NCI-H510A (cell line): ENCODE results near the gene LENEP.
A peak's percentile ranks its signal among the peaks of the same experiment; 100 is the strongest.

Experiments
- DNase-seq: peaks from one replicate; lab custom pipeline; 2025; lab: John Stamatoyannopoulos, UW

The LENEP gene

DNA sequence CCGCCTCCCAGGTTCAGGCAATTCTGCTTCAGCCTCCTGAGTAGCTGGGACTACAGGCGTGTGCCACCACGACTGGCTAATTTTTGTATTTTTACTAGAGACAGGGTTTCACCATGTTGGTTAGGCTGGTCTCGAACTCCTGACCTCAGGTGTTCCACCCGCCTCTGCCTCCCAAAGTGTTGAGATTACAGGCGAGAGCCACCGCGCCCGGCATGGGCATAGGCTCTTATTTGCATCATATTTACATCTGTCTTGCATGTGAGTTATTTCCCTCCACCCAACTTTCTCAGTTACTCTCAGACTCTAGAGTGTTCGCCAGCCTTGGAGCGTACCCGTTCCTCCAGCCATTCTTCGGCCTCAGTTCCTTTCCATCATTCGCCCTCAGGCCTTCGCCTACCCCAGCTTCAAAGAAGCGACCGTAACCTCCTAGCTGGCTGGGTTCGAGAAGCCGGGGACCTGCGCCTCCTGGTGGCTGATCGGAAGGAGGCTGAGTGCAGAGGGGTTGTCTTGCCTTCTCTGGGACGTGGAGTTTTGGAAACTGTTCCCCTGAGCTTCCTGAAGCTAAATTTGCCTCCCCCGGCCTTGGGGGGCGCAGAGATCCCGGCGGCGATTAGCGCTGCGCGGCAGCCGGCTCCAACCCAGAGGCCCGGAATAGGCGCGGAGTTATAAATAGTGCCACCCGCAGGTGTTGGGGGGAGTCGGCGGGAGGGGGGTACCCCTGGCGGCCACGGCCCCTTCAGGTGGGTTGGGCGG is 5.6 kb downstream of the LENEP start:
- no peak for DNase-seq

GRCh38 chr1:154999571-155000410 is 6.4 kb downstream of the LENEP start:
- no peak for DNase-seq

DNA sequence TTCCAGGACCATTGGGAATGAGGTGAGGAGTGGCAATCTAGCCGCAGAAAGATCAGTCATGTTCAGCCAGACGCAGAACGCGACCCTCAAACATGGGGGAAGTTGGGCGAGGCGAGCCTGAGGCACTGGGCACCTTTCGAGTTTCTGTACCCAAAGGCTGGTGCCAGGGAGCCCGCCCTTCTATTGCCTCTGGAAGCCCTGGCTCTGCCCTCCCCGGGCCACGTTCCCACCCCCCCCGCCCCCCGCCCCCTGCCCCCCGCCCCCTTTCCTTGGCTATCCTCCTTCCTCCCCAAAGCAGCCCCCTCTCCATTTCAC is 7.0 kb downstream of the LENEP start:
- DNase-seq, result no peak

DNA sequence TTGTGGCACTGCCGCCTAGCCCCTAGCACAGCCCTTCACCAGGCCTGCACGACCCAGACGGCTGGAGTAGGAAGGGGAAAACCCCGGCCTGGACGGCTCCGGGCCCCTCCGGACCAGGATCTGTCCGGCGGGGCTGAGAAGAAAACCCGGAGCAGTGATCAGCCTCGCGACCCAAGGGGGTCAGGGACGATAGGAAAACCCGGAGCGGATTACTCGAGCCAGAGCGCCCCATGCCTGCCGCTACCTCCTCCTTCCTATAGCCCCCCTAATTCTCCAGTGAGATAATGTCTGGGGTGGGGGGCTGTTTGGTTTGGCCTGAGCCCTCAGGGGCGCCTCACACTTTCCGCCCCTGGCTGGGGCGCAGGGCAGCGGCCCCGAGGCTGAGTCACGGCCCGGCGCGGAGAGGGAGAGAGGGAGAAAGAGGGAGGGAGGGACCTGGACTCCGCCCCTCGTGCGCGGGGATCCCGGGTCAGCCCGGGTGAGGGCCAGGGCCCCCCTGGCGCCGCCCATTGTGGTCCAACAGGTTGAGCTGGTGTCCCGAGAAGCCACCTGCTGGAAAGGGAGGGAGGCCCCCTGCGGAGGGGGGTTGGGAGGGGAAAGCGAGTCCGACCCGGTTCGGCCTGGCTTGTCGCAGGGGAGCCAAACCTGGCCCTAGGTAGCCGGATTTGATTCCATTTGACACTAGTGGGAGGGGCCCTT is 7.5 kb downstream of the LENEP start:
- peak; percentile 95 for DNase-seq

DNA sequence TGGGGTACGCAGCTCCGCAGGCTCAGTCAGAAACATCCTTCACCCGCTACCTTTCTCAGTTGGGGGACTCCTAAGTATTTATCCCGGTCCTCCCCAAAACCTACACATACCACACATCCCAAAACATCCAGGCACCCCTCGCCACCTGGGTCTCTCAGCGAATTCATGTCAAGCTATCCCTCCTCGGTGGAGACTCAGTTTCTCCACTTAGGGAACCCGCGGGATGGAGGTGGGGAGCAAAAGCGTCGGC is 8.0 kb downstream of the LENEP start:
- DNase-seq, result no peak

DNA sequence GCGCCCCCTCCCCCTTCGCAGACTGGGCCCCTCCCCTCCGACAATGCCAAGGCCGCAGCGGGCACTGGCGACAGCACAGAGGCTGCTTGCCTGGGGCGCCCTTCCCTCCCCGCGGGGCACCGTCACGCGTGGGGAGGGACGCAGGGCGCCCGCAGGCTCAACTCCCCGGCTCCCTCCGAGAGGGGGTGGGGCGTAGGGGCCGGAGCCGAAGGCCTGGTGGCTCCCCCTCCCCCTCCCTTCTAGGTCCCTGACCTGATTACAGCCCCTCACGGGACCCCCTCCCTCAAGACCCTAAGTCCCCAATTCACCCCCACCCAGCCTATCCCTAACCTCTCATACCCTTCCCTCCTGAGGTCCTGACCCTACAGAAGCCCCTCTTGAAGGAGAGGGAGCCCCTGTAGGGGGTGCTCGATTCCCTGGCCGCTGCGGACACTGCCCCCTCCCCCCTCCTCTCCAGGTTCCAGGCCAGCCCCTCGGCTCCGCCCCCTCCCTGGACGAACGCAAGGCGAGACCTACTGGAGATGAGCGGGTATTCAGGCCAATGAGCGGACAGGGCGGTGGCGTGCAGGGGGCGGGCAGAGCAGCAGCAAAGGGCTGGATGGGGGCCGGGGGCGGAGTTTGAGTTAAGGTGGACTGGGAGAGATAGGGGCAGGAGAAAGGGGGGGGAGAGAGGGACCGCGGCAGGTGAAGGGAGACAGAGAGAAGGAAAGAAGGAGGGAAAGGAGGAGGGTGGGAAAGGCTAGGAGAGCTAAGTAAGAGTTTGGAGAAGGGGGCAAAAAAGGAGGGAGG is 8.5 kb downstream of the LENEP start:
- peak; percentile 99 for DNase-seq

DNA sequence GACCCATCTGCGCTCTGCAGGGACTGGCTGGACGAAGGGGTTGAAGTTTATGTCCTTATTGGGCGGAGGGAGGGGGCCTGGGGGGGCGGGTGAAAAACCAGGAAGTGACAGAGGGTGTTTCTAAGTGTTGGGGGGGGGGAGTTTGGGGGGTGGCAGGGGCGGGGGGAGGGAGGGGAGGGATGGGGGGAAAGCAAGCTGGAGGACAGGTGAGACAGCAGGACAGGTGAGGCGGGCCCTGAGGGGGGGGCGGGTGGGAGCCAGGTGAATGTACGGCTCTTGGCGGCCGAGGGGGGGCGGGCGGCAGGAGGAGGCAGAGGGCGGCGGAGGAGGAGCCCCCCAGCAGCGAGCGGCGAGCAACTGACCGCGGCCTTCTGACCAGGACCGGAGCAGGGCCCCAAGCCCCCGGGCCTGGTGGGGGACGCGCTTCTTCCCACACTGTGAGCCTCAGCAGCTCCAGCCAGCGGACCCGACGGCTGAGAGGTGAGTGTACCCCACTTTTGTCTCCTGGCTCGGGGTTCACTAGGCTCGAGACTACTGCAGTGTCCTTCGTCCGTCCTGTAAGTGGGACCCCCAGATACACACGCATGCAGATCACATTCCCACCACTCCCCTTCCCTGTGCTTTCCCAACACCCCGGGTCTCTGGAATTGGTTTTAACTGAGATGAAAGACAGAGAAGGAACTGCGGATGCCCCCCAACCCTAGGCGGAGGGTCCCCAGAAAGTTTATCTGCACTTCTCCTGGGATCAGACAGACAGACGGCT is 9.3 kb downstream of the LENEP start, which contains the start of gene ZBTB7B:
Gene ZBTB7B, plus strand, starts transcription at position 339 of the 763 bp plus-strand sequence. CDS start 11,859 bp downstream, outside the sequence.
- DNase-seq, result no peak

DNA sequence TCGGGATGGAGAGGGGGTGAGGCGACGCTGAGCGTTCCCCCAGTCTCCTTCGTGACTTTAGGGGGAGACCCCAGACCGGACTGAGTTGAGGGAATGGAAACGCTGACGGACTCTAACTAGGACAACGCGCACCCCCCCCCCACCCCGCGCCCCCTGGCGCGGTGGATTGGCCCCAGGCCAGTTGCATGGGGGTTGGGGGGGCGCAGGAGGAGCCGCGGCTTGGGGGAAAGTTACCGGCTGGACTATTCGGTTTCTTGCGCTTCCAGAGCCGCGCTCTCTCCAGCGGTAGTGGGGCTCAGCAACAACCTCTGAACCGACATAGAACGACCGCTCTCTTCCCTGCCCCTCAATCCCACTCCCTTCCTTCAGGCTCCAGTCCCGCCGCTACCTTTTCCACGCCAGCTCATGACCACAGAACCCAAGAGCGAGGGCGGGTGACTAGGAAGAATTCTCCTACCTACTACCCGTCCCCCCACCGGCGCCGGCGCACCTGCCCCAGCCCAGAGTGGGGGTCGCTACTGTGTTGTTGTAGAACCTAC is 9.9 kb downstream of the LENEP start:
- no peak for DNase-seq

DNA sequence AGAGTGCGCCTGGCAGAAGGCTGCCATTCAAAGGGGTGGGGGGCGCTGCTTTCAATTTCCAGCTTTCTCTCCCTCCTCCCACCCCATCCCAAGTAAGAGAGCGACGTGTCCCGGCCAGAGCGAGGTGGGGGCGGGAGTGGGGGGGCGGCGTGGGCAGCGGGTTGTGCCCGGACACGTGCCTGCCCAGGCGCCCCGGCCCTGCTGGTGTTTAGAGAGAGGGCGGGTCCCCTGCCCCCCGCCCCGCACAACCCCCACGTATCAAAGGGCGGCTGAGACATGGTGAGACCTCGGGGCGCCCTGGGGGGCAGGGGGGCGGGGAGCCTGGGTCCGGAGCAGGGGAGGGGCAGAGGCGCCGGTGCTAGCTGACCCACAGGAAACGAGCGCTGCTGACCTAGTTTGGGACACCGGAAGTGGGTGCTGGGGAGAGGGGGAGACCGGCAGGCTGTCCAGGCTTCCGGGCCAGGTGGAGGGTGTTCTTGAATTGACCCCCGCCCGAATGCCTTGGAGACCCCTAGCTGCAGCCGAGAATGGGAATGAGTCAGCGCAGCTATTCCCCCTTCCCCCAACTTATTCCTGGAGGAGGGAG is 10.5 kb downstream of the LENEP start:
- no peak for DNase-seq

DNA sequence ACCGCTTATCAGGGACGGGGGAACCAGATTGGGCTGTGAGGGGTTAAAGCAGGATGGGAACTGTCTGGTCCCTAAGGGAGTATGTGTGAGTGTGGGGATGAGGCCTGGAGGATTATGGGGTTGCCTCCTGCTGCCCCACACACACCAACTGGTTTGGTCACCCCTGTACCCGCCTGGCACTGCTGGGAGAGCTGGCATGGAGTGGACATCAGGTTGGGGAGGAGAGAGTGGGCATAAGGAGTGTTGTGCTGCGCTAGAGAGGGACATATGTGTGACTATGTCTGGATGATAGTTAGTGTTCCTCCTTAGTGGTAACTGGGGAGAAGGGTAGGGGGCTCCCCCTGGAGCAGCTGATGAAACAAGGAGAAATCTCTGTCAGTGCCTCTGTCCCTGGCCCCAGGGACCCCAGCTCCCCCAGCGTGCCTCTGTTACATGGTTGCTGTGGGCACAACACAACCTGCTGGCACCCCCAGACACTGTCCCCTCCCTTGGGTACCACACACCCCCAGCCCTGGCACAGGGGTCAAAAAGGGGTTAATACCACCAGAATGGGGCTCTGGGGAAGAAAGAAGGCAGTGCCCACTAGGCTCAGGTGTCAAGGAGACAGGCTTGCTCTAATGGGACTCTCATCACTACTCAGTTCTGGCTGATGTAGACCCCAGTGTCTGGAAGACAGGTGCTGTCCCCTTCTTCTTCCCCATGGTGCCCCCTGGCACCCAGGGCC is 11.1 kb downstream of the LENEP start:
- no peak for DNase-seq

DNA sequence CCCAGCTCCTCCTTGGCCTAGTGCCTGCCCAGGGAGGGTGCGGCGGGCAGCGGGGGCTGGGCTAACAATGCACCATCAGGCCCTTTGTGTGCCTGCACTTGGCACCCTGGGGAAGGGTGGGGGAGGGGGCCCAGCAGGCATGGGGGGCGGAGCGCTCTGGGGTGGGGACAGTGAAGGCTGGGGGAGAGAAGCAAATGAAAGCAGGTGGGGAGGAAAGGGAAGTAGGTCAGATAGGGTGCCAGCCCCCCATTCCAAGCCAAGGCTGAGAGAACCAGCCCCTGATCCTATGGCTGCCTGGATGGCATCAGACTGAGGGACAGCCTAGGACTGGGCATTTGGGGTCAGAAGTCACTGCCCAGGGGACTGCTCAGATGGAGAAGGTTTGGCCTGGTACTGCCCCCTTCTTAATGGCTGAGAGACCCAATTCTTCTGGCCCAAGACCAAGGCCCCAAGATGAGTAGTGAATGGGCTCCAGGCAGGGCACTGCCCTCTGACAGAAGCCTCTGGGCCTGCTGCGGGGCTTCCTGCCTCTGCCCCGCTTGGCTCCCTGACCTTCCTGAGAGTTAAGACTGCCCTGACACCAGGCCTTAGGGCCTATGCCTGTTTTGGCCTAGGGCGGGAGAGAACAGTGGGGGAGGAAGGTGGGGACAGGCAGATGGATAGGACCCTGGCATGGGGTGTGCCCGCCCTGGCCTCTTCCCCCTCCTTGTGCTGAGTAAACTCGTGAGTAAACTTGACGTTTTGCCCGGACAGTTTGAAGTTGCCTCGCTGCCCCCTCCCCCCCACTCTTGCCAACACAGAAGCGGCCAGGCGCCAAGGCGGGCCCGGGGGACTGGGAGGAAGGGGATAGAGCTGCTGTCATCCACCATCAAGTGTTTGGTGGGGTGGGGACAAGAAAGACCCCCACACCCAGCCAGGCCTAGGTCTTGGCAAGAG is 12.0 kb downstream of the LENEP start:
- no peak for DNase-seq

GRCh38 chr1:155006601-155007101 is 13.3 kb downstream of the LENEP start:
- no peak for DNase-seq

DNA sequence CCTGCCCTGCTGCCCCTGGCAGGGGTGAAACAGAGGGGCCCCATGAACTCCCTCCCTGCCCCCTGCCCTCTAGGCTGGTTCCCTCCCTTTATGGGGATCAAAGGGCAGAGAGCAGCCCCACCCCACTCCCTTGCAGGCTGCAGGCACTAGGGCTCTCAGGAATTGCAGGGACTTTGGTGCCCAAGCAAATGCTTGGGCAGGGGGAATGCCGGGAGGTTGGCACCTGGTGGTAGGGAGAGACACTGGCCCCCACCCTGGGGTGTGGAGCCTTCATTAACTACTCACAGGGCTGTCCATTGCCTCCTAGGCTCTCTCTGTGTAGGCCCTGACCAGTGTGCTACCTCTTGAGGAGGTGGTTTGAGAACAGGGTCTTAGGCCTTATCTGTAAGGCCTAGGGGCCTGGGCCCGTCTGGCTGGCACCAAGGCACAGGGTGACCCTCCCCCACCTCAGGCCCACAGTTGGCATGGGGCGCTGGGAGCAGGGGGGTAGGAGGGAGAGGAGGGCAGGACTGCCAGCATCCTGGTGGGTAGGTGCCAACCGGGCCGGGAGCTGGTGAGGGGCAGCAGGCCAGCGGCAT is 14.0 kb downstream of the LENEP start:
- DNase-seq, result no peak

DNA sequence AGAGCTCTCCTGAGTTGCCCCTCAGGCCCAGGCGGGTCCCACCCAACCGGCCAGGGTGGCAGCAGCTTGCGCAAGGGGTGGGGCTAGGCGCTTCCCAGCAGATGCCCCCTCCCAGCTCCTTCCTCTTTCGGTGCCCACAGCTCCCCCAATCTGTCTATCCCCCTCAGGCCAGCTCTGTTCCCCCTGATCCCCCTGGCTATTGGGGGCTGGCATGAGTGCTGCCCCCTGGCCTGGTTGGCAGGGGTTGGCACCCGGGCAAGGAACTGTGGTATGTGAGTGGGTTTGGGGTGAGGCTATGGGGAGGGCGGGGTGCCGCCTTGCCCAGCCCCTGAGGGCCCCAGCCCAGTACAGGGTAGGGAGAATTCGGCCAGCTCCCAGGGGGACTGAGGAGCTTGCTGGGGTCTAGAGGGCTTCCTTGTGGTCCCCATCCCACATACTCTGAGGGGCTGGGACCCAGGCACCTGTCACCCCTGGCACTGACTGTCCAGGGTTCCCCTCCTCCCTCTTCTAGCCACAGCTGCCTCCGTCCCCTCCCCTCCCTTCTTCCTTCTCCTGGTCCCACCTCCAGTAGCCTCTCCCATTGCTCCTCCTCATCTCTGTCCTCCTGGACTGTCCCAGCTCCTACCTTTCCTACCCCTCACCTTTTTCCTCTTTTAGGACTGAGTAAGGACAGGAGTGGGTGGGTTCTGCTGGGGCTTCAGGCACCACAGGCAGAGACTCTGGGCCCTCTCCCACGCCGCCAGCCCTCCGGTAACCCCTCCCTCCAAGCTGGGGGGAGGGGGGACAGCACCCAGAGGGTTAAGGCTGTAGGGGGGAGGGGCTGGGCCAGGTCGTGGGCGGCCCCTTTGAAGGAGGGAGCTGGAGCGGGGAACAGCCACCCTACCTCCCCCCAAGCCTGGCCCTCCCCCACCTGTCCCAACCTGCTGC is 14.9 kb downstream of the LENEP start:
- no peak for DNase-seq

DNA sequence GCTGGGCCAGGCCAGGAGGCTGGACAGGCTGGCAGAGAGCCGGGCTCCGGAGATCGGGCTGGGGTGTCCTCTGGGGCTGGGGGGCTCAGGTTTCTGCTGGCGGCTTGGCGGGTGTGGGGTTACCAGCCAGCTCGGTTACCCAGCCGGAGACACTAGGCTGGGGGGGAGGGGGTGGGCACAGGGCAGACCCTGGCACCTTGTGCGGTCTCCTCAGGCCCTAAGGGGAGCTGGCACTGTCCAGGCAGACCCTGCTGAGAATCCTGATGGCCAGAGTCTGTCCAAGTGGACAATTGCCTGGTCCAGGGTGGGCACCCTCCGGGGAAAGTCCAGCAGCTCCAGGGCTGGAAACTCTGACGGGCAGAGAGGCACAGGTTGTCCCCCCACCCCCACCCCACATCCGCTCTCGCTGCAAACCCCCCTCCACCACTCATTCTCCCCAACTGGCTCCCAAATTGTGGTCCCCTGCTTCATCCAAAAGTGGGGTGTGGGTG is 15.9 kb downstream of the LENEP start:
- DNase-seq, result no peak

GRCh38 chr1:155009742-155010141 is 16.4 kb downstream of the LENEP start:
- no peak for DNase-seq

DNA sequence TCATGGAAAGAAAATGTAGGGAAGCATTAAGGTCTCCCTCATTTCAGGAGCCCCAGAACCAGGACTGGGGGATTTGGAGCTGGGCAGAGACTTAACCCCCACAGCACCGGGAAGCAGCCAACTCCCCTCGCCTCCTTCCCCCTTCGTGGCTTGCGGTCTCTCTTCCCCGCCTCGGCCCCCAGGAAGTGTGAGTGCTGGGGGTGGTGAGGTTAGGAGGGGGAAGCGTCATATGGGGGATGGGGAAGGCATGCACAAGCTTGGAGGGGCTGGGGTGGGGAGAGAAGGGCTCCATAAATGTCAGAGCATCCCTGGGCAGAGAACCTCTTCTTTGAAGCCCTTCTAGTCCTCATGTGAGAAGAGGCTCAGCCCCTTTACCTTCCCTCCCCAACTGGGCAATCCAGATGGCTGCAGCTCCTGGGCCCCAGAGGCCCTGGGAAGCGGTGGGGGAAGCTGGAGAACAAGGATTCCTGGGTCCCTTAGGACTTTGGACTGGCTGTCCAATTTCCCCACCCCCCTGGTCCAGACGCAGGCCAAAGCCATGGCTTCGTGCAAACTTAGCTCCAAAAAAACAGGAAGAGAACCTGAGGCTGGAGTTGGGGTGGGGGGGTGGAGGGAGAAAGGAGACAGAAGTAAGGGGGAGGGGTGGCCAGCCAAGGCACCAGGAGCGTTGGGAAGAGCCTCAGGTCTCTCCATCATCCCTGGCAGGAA is 17.0 kb downstream of the LENEP start:
- no peak for DNase-seq
